ENCODE results near the gene RSBN1.
"Not testable (repeated sequence)": the region's sequence is repeated elsewhere in the genome, so short reads cannot be mapped to it uniquely, and the experiment has no call there.

GRCh38 chr1:113753333-113753732 is 58.9 kb downstream of the RSBN1 start:
- TF ChIP-seq CTCF (IDR thresholded peaks at IDR 0.05); E2F5 (CRISPR knock-in tag; IDR thresholded peaks at IDR 0.05); ZNF263 (CRISPR knock-in tag; IDR thresholded peaks at IDR 0.05; ENCODE audit: low read depth); SP1 (CRISPR knock-in tag; conservative IDR thresholded peaks at IDR 0.05); FOXJ3 (CRISPR knock-in tag; IDR thresholded peaks at IDR 0.05; ENCODE audit: borderline replicate concordance); GABPB1 (CRISPR knock-in tag; IDR thresholded peaks at IDR 0.05); MLX (CRISPR knock-in tag; IDR thresholded peaks at IDR 0.05); ATF2 (CRISPR knock-in tag; IDR thresholded peaks at IDR 0.05; ENCODE audit: borderline replicate concordance, low read depth); JUN (CRISPR knock-in tag; IDR thresholded peaks at IDR 0.05); ZNF416 (CRISPR knock-in tag; IDR thresholded peaks at IDR 0.05); MXD4 (CRISPR knock-in tag; IDR thresholded peaks at IDR 0.05; ENCODE audit: borderline replicate concordance); CBFB (CRISPR knock-in tag; IDR thresholded peaks at IDR 0.05; ENCODE audit: low read depth); ETV6 (CRISPR knock-in tag; IDR thresholded peaks at IDR 0.05); MAX (CRISPR knock-in tag; IDR thresholded peaks at IDR 0.05): not testable (repeated sequence)
